ENCODE results near the gene ATAT1. TPM values are rescaled to one million over a fixed set of nuclear protein-coding genes. Genes with fewer than 3 reads are reported as not detected.

The ATAT1 gene
- total RNA-seq, 1 donor from 2014 or later: 51.0 TPM

DNA sequence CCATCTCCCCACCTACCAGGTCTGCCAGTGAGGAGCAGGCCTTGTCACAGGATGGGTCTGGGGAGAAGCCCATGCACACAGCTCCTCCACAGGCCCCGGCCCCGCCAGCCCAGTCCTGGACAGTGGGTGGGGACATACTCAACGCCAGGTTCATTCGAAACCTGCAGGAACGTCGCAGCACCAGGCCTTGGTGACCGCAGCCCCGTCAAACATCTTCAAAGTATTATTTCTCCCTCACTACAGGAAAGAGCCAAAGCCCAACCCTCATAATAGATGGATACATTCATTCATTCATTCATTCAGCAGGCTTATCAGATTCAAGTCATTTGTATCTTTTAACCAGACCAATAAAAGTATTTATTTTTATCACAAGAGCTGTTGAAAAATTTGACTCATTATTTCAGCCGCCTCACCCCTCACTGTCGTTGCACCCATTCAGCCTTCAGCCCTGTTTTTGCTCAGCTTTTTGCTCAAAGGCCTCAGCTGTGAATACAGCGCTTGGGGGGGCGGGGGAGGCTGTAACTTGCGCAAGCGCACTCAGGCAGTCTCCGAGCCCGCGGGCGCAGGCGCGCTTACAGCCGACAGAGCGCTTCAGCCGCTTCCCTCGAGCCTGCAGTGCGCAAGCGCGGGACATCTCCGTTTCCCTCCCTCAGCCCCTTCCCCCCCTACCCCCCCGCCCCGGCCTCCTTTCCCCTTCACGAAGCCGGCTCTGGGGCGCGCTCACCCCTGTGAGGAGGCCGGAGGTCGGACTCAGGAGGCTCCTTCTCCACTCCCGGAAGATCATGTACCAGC lies 20.0 kb downstream of the ATAT1 start, which contains the start of gene C6orf136:
TSS of gene C6orf136 (plus strand) at position 684 of the 792 bp plus-strand sequence. CDS start at position 783, 99 bp downstream.
- peak within 1 kb of the TSS; percentile 83 for H3K4me3 Mint-ChIP-seq
- H3K27ac Mint-ChIP-seq: peak within 1 kb of the TSS; percentile 88
- peaks cover 30% of the 10 kb centered on the region for H3K36me3 Mint-ChIP-seq
- H3K9me3 Mint-ChIP-seq: no peaks in the 10 kb centered on the region
- no peaks in the 10 kb centered on the region for H3K27me3 Mint-ChIP-seq (ENCODE audit: low read depth)
- peak; percentile 90 to 95 for DNase-seq (ENCODE audit: low spot score in 2 of 2, unreplicated experiment in 2 of 2)
- TF ChIP-seq, protein P1, sequence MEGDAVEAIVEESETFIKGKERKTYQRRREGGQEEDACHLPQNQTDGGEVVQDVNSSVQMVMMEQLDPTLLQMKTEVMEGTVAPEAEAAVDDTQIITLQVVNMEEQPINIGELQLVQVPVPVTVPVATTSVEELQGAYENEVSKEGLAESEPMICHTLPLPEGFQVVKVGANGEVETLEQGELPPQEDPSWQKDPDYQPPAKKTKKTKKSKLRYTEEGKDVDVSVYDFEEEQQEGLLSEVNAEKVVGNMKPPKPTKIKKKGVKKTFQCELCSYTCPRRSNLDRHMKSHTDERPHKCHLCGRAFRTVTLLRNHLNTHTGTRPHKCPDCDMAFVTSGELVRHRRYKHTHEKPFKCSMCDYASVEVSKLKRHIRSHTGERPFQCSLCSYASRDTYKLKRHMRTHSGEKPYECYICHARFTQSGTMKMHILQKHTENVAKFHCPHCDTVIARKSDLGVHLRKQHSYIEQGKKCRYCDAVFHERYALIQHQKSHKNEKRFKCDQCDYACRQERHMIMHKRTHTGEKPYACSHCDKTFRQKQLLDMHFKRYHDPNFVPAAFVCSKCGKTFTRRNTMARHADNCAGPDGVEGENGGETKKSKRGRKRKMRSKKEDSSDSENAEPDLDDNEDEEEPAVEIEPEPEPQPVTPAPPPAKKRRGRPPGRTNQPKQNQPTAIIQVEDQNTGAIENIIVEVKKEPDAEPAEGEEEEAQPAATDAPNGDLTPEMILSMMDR (IDR thresholded peaks at IDR 0.05; ENCODE audit: unreplicated experiment): no peak
- H3K4me1 Mint-ChIP-seq: peaks cover 21% of the 10 kb centered on the region

DNA sequence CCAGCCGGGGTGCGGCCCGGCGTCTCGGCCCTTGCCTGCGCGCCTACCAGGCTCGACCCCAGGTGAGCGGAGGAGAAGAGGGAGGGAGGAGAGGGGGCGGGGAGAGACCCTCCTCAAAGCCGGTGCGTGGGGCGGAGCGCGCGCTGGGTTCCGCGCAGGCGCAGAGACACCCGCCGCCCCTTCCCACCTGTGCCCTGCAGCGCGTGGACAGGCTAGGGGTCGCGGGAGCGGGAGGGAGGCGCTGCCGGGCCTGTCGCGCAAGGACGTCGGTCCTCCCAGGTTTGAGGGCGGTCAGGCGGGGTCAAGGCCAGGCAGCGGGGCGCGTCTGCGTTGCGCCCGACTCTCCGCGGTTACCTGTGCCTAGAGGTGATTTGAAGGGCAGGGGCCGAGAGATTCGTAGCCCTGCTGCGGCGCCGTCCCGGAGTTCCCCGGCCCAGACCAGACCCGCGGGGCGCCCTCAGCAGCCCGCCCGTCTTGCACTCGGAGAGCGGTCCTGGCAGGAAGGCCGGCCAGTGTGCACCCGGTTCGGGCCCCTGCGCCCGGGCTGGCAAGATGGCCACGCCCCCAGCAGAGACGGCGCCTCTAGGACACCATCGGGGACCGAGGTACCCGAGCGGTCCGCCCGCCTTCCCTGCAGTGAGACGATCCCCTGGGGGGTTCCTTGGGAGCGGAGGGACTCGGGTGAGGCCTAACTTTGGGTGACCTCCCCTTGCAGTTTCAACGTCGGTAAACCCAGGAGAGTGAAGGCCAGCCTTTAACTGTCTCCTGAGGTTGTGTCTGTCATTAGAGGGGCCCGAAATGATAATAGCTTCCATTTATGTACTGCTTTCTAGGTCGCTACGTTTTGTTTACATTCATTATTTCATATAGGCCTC lies 20.8 kb downstream of the ATAT1 start:
- Mint-ChIP-seq H3K27ac (peak overlapping the region; percentile 88), H3K9me3 (no peaks in the 10 kb centered on the region), H3K36me3 (peaks cover 31% of the 10 kb centered on the region), H3K4me3 (peak overlapping the region; percentile 83), H3K4me1 (peaks cover 21% of the 10 kb centered on the region), H3K27me3 (ENCODE audit: low read depth) (no peaks in the 10 kb centered on the region)
- TF ChIP-seq, protein P1 (IDR thresholded peaks at IDR 0.05; ENCODE audit: unreplicated experiment): no peak
- DNase-seq (ENCODE audit: low spot score in 2 of 2, unreplicated experiment in 2 of 2): peak; percentile 73 to 86

DNA sequence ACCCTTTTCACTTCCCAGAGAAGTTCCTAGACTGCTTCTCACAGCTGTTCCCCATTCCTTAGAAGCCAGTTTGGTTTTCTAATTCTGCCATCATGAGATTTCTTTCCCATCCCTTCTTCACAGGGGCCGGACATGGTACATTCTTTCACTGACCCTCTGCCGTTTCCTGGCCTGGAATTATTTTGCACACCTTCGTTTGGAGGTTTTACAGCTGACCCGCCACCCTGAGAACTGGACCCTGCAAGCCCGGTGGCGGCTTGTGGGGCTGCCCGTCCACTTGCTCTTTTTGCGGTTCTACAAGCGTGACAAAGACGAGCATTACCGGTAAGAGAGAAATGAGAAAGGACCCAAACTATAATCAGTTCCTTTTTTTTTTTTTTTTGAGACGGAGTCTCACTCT lies 24.5 kb downstream of the ATAT1 start:
- DNase-seq (ENCODE audit: low spot score in 2 of 2, unreplicated experiment in 2 of 2): no peak
- TF ChIP-seq, protein P1 (IDR thresholded peaks at IDR 0.05; ENCODE audit: unreplicated experiment): no peak
- Mint-ChIP-seq H3K4me1 (peaks cover 13% of the 10 kb centered on the region), H3K27me3 (ENCODE audit: low read depth) (no peaks in the 10 kb centered on the region), H3K4me3 (no peak overlapping the region), H3K9me3 (no peaks in the 10 kb centered on the region), H3K27ac (no peak overlapping the region), H3K36me3 (peaks cover 27% of the 10 kb centered on the region)

DNA sequence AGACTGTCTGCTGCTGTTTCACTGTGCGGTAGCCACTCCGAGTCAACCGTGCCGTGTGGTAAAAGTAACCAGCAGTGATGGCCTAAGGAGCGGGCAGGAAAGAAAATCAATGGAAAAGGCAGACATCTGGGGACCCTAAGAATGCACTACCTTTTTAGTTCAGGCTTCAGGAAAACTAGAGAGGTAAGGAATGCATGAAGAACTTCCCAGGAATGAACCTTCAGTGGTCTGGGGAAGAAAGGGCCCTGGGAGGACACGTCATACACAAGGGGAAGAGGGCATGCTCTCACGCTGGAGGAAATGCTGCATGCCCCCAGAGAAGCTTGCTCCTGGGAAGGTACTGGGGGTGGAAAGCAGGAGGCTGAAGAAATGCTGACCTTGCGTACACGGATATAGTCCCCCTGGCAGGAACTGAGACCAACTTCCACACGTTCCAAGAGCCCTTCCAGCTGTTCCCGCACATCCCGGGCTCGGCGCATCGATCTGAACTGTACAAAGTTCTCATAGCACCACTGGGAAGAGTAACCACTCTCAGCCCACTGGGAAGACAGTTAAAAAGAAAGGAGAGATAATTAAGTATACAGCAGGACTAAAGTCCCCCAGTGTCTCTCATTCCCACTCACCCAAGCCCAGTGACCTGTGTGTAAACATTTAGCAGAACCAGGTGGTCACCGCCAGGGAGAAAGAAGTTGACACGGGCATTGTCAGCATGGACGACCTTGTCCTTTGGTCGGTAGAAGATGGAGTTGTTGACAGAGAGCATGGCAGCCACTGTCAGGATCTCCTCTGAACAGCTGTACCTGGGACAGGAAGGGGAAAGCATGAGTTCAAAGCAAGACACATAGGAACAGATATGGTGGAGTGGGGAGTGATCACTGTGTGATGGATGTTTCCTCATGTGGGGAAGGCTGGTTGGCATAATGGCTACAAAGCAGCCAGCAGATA lies 28.4 kb downstream of the ATAT1 start:
- Mint-ChIP-seq H3K36me3 (peaks cover 49% of the 10 kb centered on the region), H3K4me1 (no peaks in the 10 kb centered on the region), H3K27ac (no peak overlapping the region), H3K9me3 (no peaks in the 10 kb centered on the region), H3K27me3 (ENCODE audit: low read depth) (no peaks in the 10 kb centered on the region), H3K4me3 (no peak overlapping the region)
- DNase-seq (ENCODE audit: low spot score in 2 of 2, unreplicated experiment in 2 of 2): no peak
- TF ChIP-seq, protein P1 (IDR thresholded peaks at IDR 0.05; ENCODE audit: unreplicated experiment): no peak

DNA sequence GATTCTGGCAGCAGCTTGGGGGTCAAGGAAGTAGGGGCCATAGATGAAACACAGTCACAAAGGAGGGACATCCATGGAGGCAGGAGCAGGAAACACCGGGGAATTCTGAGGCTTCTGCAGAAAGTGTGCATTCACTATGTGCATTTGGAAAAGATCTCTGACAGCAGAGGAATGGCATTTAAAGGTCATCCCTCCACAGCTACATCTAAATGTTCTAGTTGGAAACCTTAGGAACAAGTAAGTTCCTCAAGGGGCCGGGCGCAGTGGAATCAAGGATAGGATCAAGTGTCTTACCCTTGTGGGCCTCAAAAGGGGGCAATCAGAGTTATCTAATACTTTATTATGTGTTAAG lies 29.0 kb downstream of the ATAT1 start:
- no peak overlapping the region for H3K27ac Mint-ChIP-seq
- peaks cover 51% of the 10 kb centered on the region for H3K36me3 Mint-ChIP-seq
- no peak overlapping the region for H3K4me3 Mint-ChIP-seq
- no peaks in the 10 kb centered on the region for H3K9me3 Mint-ChIP-seq
- no peaks in the 10 kb centered on the region for H3K27me3 Mint-ChIP-seq (ENCODE audit: low read depth)
- DNase-seq (ENCODE audit: low spot score in 2 of 2, unreplicated experiment in 2 of 2): no peak
- H3K4me1 Mint-ChIP-seq: no peaks in the 10 kb centered on the region
- TF ChIP-seq, protein P1 (IDR thresholded peaks at IDR 0.05; ENCODE audit: unreplicated experiment): no peak

Data from mesothelial cell of epicardium (in vitro differentiated cells).